Mucosa of descending colon (tissue), 3 donors: Measurements from ENCODE around the gene ATP4A. TPM values are rescaled to one million over a fixed set of nuclear protein-coding genes. Genes with fewer than 3 reads are reported as not detected.

ENCODE experiments used
- ATAC-seq: fragments of 200-7000 bp; cut with Tn5 transposase; one replicate; pipeline ENCODE4 v1.9.1; 2020; ENCODE audit warnings: mild to moderate bottlenecking, moderate library complexity
- DNase-seq, 3 donors: peaks; one replicate each; pipeline ENCODE4 v3.0.0-alpha.2; 2020
- H3K36me3 ChIP-seq: fragments of 200-600 bp; one replicate; pipeline ENCODE4 v1.8.0; 2021; ENCODE audit warnings: low read depth, mild to moderate bottlenecking
- H3K4me1 ChIP-seq: fragments of 200-600 bp; one replicate; pipeline ENCODE4 v1.8.0; 2021; ENCODE audit warnings: low read depth, mild to moderate bottlenecking
- H3K4me3 ChIP-seq: fragments of 200-600 bp; one replicate; pipeline ENCODE4 v1.8.0; 2021; ENCODE audit warnings: mild to moderate bottlenecking
- H3K9me3 ChIP-seq: fragments of 200-600 bp; one replicate; pipeline ENCODE4 v1.8.0; 2021; ENCODE audit warnings: mild to moderate bottlenecking
- intact Hi-C, 2 donors: fragments of 100-400 bp; cut with DNase I in 1 of 2; cut with micrococcal nuclease in 1 of 2; formaldehyde crosslinking; loops; one replicate each; pipeline versions ENCODE4 v1.11.0 to v1.11.1; 2022; cut with DNase I, micrococcal nuclease
- total RNA-seq, 3 donors: library from RNA; stranded (reverse); fragmentation: NEBNext Ultra II Directional in 2 of 3; extraction: Animal tissue kit (Norgen Biotek cat#: 25700) in 2 of 3; gene quantifications; one replicate each; pipeline versions ENCODE4 v1.2.1 to v1.2.4, GENCODE V29; 2021 to 2023
- TF ChIP-seq, protein P1 (sequence below): fragments of 200-600 bp; IDR thresholded peaks from one replicate; pipeline ENCODE4 v1.8.0; 2022; ENCODE audit warnings: antibody characterized with exemption, mild to moderate bottlenecking
- donor health status: DM: no; HTN: no; CAD: no; lungs with moderate emphysema.
- donor health status: DM: no; HTN: no; CAD: no.
- donor health status: DM: no; HTN: yes; CAD: no.

The ATP4A gene
- total RNA-seq, 3 donors from 2014 or later: not detected

DNA sequence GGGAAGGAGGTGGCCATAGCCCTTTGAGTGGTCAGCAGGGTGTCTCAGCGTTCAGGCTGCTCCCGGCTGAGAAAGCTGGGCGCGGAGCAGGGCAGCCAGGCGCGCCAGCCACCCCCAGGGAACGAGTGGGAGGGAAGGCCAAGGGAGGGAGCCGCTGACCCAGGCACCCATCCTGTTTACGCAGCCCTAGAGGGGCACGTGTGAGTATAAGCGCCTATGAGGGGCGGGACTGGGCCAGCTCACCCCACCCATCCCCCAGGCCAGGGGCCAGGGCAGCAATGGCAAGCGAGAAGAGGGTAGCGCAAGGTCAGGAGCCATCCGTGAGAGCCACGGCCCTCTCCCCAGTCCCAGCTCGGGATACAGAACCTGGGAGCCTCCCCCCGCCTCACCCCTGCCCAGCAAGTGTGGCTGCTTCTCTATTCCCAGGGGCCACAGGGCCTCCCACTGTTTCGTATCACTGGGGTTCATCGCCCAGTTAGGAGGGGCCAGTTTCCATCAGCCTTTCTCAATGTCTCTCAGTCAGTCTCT, 49.1 kb downstream of the ATP4A start:
- no peak overlapping the region for H3K4me3 ChIP-seq
- no peaks in the 10 kb centered on the region for H3K36me3 ChIP-seq
- H3K4me1 ChIP-seq: peaks cover 8% of the 10 kb centered on the region
- no peaks in the 10 kb centered on the region for H3K9me3 ChIP-seq
- DNase-seq: no peak
- ATAC-seq: no peak
- TF ChIP-seq, protein P1, sequence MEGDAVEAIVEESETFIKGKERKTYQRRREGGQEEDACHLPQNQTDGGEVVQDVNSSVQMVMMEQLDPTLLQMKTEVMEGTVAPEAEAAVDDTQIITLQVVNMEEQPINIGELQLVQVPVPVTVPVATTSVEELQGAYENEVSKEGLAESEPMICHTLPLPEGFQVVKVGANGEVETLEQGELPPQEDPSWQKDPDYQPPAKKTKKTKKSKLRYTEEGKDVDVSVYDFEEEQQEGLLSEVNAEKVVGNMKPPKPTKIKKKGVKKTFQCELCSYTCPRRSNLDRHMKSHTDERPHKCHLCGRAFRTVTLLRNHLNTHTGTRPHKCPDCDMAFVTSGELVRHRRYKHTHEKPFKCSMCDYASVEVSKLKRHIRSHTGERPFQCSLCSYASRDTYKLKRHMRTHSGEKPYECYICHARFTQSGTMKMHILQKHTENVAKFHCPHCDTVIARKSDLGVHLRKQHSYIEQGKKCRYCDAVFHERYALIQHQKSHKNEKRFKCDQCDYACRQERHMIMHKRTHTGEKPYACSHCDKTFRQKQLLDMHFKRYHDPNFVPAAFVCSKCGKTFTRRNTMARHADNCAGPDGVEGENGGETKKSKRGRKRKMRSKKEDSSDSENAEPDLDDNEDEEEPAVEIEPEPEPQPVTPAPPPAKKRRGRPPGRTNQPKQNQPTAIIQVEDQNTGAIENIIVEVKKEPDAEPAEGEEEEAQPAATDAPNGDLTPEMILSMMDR: no peak
- intact Hi-C loops: no loop called here

DNA sequence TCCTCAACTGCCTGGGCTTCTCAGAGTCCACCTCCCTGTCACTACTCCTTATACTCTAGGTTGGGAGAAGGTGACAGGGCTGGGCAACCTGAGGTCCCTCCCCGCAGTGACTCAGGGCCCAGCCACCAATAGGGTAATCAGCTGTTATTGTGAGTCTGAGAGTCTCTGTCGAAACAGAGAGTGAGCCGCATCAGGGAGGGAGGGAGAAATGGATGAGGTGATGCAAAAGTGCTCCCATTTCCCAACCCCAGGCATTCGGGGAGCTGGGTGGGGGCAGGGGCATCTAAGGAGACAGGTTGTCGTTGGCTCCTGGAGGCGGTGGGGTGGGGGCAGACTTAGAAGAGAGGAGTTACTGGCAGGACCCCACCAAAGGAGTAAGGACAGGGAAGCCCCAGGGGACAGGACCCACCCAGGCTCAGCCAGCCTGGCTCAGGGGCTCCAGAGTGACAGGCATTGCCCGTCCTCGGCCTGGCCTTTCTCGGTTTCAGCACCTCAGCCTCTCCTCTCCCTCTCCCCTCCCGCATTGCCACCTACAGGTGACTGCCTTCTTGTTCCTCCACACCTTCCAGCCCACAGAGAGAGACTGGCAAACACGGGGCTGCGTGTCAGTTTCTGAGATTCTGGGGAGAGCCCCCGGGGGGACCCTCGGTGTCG, 49.7 kb downstream of the ATP4A start, which contains the start of gene DMKN:
DMKN (minus strand) TSS at position 22 of the 654 bp plus-strand sequence. CDS start 174 bp downstream, outside the sequence.
- DNase-seq: no peak
- Histone ChIP-seq H3K4me1 (peaks cover 9% of the 10 kb centered on the region), H3K9me3 (no peaks in the 10 kb centered on the region), H3K36me3 (no peaks in the 10 kb centered on the region), H3K4me3 (no peak within 1 kb of the TSS)
- intact Hi-C loops: no loop called here
- ATAC-seq: no peak
- TF ChIP-seq, protein P1: no peak

DNA sequence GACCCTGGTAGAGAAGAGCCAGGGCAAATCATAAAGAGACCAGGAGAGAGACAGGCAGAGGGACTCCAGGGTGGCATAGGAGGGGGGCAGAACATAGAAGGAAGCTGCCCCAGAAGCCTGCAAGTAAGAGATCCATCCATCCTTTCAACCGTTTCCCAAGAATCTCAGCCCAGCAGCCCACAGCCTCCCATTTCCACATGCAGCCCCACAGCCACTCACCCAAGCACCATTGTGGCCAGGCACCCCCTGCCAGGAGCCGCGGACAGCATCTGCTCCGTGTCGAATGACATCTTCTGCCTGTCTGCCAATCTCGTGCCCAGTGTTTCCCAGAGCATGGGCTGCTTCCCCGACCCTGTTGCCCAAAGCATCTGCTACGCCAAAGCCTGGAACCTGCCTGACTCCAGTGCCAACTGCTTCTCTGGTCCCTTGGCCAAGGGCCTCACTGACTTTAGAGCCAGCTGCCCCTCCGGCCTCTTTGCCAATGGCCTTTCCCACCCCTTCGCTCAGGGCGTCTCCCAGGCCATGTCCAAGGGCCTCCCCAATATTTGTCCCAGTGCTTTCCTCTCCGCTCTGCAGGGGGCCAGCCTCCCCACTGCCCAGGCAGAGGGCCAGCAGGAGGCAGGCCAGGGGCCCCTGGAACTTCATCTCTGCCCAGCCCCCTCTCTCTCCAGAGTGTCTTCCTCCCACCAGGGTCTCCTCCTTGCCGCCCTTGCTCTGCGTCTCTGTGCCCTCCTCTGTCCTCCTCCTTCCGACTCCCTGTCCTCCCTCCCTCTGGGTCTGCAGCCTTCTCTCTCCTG, 50.4 kb downstream of the ATP4A start:
- TF ChIP-seq, protein P1: no peak
- H3K36me3 ChIP-seq: no peaks in the 10 kb centered on the region
- intact Hi-C loops: no loop called here
- no peak overlapping the region for H3K4me3 ChIP-seq
- no peaks in the 10 kb centered on the region for H3K9me3 ChIP-seq
- ATAC-seq (no peak), DNase-seq (no peak)
- H3K4me1 ChIP-seq: peaks cover 9% of the 10 kb centered on the region

DNA sequence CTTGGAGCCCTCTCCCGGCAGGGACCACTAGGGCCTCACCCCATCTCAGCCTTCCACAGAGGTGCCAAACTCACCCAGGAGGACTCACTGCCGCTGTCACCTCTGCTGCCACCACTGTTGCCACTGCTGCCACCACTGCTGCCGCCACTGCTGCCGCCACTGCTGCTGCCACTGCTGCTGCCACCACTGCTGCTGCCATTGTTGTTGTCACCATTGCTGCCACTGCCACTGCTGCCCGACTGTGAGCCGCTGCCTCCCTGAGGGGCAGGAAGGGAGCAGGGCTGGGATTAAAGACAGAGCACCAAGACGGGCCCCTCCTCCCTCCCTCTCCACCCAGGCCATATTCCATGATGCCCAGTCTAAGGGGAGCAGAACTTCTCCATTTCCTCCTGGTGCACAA, 52.1 kb downstream of the ATP4A start:
- H3K9me3 ChIP-seq: no peaks in the 10 kb centered on the region
- H3K4me3 ChIP-seq: no peak overlapping the region
- ATAC-seq (no peak), DNase-seq (no peak)
- intact Hi-C loops: no loop called here
- H3K4me1 ChIP-seq: peaks cover 9% of the 10 kb centered on the region
- TF ChIP-seq, protein P1: no peak
- no peaks in the 10 kb centered on the region for H3K36me3 ChIP-seq

DNA sequence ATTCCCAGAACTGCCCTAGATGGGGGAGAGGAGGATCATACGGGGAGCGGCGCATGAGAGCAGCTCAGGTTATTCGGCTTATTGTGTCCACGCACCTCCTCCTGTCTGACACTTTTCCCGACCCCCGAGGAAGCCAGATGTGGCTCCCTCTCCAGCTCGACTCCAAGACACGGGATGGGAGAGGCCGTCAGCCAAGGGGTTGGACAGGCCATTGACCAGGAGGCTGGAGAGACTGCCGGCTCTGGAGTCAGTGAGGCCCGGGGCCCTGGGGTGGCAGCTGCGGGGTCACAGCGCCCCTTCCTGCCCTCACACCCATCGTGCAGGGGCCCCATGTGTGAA, 52.9 kb downstream of the ATP4A start:
- no peak for DNase-seq
- ATAC-seq: no peak
- TF ChIP-seq, protein P1: no peak
- H3K4me1 ChIP-seq: peaks cover 9% of the 10 kb centered on the region
- no peaks in the 10 kb centered on the region for H3K36me3 ChIP-seq
- H3K9me3 ChIP-seq: no peaks in the 10 kb centered on the region
- no peak overlapping the region for H3K4me3 ChIP-seq
- intact Hi-C loops: no loop called here
